OCI-LY7 (cell line): ENCODE measurements around the gene FBXL17. TPM values are rescaled to one million over a fixed set of nuclear protein-coding genes. Genes with fewer than 3 reads are reported as not detected.

Experiments used
- BruUV-seq: library from RNA; stranded (reverse); fragments of 400-500 nt; replicated peaks from 2 replicates; lab custom pipeline; 2021; lab: Mats Ljungman, UMichigan
- CTCF ChIA-PET: fragments of 300-600 bp; sonication (Branson Sonifier 250); formaldehyde crosslinking; loops from one replicate; lab custom pipeline; 2022; ENCODE audit warnings: antibody characterized with exemption; ENCODE audit not compliant: unreplicated experiment; lab: Charles Lee
- POLR2A ChIA-PET: fragments of 300-600 bp; sonication (Branson Sonifier 250); formaldehyde crosslinking; loops from one replicate; lab custom pipeline; 2022; ENCODE audit warnings: antibody characterized with exemption; lab: Charles Lee
- DNase-seq: peaks from one replicate; pipeline ENCODE4 v3.0.0-alpha.2; 2015; ENCODE audit warnings: low spot score
- H2AFZ ChIP-seq: fragments of 200-600 bp; sonication (generic), shearing (Covaris generic); 2 replicates; pipeline ENCODE4 v1.6.1; 2014; ENCODE audit warnings: mild to moderate bottlenecking, antibody characterized with exemption, low read length, moderate library complexity
- H3K27ac ChIP-seq: fragments of 200-600 bp; sonication (generic); 2 replicates; pipeline ENCODE4 v1.5.1; 2014; ENCODE audit warnings: mixed run types, low read depth, mild to moderate bottlenecking, moderate library complexity, low read length, inconsistent platforms; ENCODE audit not compliant: poor library complexity, severe bottlenecking
- H3K36me3 ChIP-seq: fragments of 200-600 bp; sonication (generic); 2 replicates; pipeline ENCODE4 v1.6.1; 2014; ENCODE audit warnings: mild to moderate bottlenecking, antibody characterized with exemption, low read length, moderate library complexity, mixed read lengths; ENCODE audit not compliant: insufficient read depth
- H3K4me1 ChIP-seq: fragments of 200-600 bp; sonication (generic); 2 replicates; pipeline ENCODE4 v1.5.1; 2014; ENCODE audit warnings: mild to moderate bottlenecking, low read length; ENCODE audit not compliant: insufficient read depth, poor library complexity, severe bottlenecking
- H3K4me2 ChIP-seq: fragments of 200-600 bp; sonication (generic); 2 replicates; pipeline ENCODE4 v1.6.1; 2014; ENCODE audit warnings: mild to moderate bottlenecking, low read length
- H3K4me3 ChIP-seq: fragments of 200-600 bp; sonication (generic); 2 replicates; pipeline ENCODE4 v1.5.1; 2014; ENCODE audit warnings: mild to moderate bottlenecking, low read depth, low read length; ENCODE audit not compliant: poor library complexity, severe bottlenecking
- H3K79me2 ChIP-seq: fragments of 200-600 bp; sonication (generic); 2 replicates; pipeline ENCODE4 v1.6.1; 2016; ENCODE audit warnings: low read depth, mild to moderate bottlenecking, low read length, moderate library complexity, mixed read lengths; ENCODE audit not compliant: insufficient read depth
- H3K9me2 ChIP-seq: fragments of 200-600 bp; sonication (generic); 2 replicates; pipeline ENCODE4 v1.6.1; 2016; ENCODE audit warnings: mild to moderate bottlenecking, low read length, mixed read lengths; ENCODE audit not compliant: insufficient read depth
- H3K9me3 ChIP-seq: fragments of 200-600 bp; sonication (generic); 2 replicates; pipeline ENCODE4 v1.6.1; 2014; ENCODE audit warnings: mild to moderate bottlenecking, mixed run types, low read length, mixed read lengths
- H4K20me1 ChIP-seq: fragments of 200-600 bp; sonication (generic); 2 replicates; pipeline ENCODE4 v1.6.1; 2014; ENCODE audit warnings: mild to moderate bottlenecking, antibody characterized with exemption, low read length, moderate library complexity, mixed read lengths; ENCODE audit not compliant: insufficient read depth
- CTCF ChIP-seq: fragments of 200-600 bp; sonication (generic); conservative IDR thresholded peaks from 2 replicates; pipeline ENCODE4 v1.5.1; 2014; ENCODE audit warnings: mild to moderate bottlenecking, antibody characterized with exemption, low read length, moderate library complexity, mixed read lengths
- EZH2phosphoT487 ChIP-seq: fragments of 200-600 bp; sonication (generic); IDR thresholded peaks from 2 replicates; pipeline ENCODE4 v1.6.1; 2018; ENCODE audit warnings: low read depth, borderline replicate concordance, mild to moderate bottlenecking, mixed run types, antibody characterized with exemption, low read length, moderate library complexity, mixed read lengths
- intact Hi-C: fragments of 100-400 bp; cut with micrococcal nuclease; formaldehyde crosslinking; loops from one replicate; pipeline ENCODE4 v1.10.0; 2022; ENCODE audit not compliant: unreplicated experiment
- total RNA-seq, 2 experiments: library from RNA; depleted of rRNA in 1 of 2; stranded (reverse); fragments of >200 nt in 1 of 2; shearing (Covaris generic) in 1 of 2; gene quantifications; 2 replicates each; pipeline ENCODE4 v1.2.3, GENCODE V29; 2014 to 2022

FBXL17 gene
- total RNA-seq, 2 experiments from 2014 or later, result 10.2 to 21.6 TPM

- Histone ChIP-seq H3K9me3 (no peaks in the 10 kb centered on the region), H3K4me3 (no peak overlapping the region), H3K9me2 (no peaks in the 10 kb centered on the region), H3K79me2 (no peaks in the 10 kb centered on the region), H3K4me2 (no peak overlapping the region), H4K20me1 (no peaks in the 10 kb centered on the region), H3K36me3 (no peaks in the 10 kb centered on the region), H3K4me1 (no peaks in the 10 kb centered on the region), H3K27ac (no peak overlapping the region), H2AFZ (no peak overlapping the region)
- DNase-seq, result no peak
- CTCF ChIA-PET, result no interaction called here
- intact Hi-C loops, result no loop called here
- TF ChIP-seq EZH2phosphoT487, result no peak
- no peak for TF ChIP-seq CTCF
- BruUV-seq, result no TSS peak
- POLR2A ChIA-PET, result interaction anchor here (0.6 kb wide), 1 partner anchor 14 kb away, joined by 3 read pairs; no protein-coding TSS in a partner anchor
Observed at GRCh38 chr5:107937651-107938355, 444.1 kb downstream of the FBXL17 start.

GRCh38 chr5:107937204-107937603 is 444.7 kb downstream of the FBXL17 start:
- Histone ChIP-seq H3K79me2 (no peaks in the 10 kb centered on the region), H3K9me3 (no peaks in the 10 kb centered on the region), H3K4me3 (no peak overlapping the region), H2AFZ (no peak overlapping the region), H3K36me3 (no peaks in the 10 kb centered on the region), H4K20me1 (no peaks in the 10 kb centered on the region), H3K27ac (no peak overlapping the region), H3K4me2 (no peak overlapping the region), H3K4me1 (no peaks in the 10 kb centered on the region), H3K9me2 (no peaks in the 10 kb centered on the region)
- POLR2A ChIA-PET, result no interaction called here
- TF ChIP-seq CTCF, result no peak
- no peak for TF ChIP-seq EZH2phosphoT487
- CTCF ChIA-PET, result no interaction called here
- intact Hi-C loops, result no loop called here
- no TSS peak for BruUV-seq
- DNase-seq, result no peak

DNA sequence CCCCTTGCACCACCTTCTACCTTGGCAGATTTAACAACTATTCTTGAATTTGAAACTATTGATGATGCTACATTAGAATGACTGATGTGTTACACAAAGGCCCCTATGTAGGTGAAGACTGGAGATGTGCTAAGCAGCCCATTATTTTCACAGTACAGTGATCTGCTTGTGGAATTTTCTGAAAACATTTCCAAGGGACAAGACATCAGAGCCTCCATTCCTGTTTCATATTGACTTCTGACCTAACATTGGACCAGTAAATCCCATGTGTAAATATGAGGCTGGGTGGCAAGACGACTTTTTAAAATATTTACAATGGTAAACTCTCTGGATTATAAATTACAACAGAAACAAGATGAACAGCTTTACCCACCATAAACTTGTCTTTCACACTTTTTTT is 445.4 kb downstream of the FBXL17 start:
- ChIA-PET POLR2A (interaction anchor here (0.5 kb wide), 1 partner anchor 29 kb away, joined by 3 read pairs; no protein-coding TSS in a partner anchor), CTCF (no interaction called here)
- Histone ChIP-seq H3K4me1 (no peaks in the 10 kb centered on the region), H3K9me2 (no peaks in the 10 kb centered on the region), H2AFZ (no peak overlapping the region), H3K4me3 (no peak overlapping the region), H4K20me1 (no peaks in the 10 kb centered on the region), H3K79me2 (no peaks in the 10 kb centered on the region), H3K4me2 (no peak overlapping the region), H3K36me3 (no peaks in the 10 kb centered on the region), H3K27ac (no peak overlapping the region), H3K9me3 (no peaks in the 10 kb centered on the region)
- BruUV-seq, result no TSS peak
- no peak for DNase-seq
- TF ChIP-seq CTCF, result no peak
- TF ChIP-seq EZH2phosphoT487, result no peak
- intact Hi-C loops, result no loop called here
